Transverse colon (tissue), 4 donors: ENCODE data around the gene NTN5.

Experiments used
- CTCF ChIP-seq, 5 experiments: fragments of 200-600 bp in 3 of 5; fragments of 450-650 bp in 2 of 5; sonication (generic) in 3 of 5; IDR thresholded peaks; 1 replicate in 2 of 5; 2 replicates in 3 of 5; pipeline ENCODE4 v1.5.1; 2016 to 2017; ENCODE audit warnings: antibody characterized with exemption in 5 of 5, inconsistent platforms in 3 of 5, mild to moderate bottlenecking in 2 of 5, moderate library complexity in 1 of 5
- EP300 ChIP-seq: sonication (generic); formaldehyde crosslinking; IDR thresholded peaks from one replicate; pipeline ENCODE4 v1.6.1; 2017; ENCODE audit warnings: antibody characterized with exemption, low read depth
- POLR2A ChIP-seq: fragments of 450-650 bp; IDR thresholded peaks from one replicate; pipeline ENCODE4 v1.6.1; 2016; ENCODE audit warnings: antibody characterized with exemption, mild to moderate bottlenecking, moderate library complexity
- POLR2AphosphoS5 ChIP-seq, 3 donors: sonication (generic); formaldehyde crosslinking; IDR thresholded peaks; one replicate each; pipeline ENCODE4 v1.6.1; 2016; ENCODE audit warnings: antibody characterized with exemption in 3 of 3

- TF ChIP-seq CTCF (IDR thresholded peaks at IDR 0.05) (peak in 1 of 5 experiments; percentile 13), POLR2A (peak; percentile 96), POLR2AphosphoS5 (IDR thresholded peaks at IDR 0.05) (peak; percentile 96 to 98 (median 97)), EP300 (peak; percentile 49)
Measured at GRCh38 chr19:48618916-48619691, 53.7 kb downstream of the NTN5 start, which contains the start of the genes RPL18 and SPHK2.
